ENCODE measurements around the gene SPNS2.

DNA sequence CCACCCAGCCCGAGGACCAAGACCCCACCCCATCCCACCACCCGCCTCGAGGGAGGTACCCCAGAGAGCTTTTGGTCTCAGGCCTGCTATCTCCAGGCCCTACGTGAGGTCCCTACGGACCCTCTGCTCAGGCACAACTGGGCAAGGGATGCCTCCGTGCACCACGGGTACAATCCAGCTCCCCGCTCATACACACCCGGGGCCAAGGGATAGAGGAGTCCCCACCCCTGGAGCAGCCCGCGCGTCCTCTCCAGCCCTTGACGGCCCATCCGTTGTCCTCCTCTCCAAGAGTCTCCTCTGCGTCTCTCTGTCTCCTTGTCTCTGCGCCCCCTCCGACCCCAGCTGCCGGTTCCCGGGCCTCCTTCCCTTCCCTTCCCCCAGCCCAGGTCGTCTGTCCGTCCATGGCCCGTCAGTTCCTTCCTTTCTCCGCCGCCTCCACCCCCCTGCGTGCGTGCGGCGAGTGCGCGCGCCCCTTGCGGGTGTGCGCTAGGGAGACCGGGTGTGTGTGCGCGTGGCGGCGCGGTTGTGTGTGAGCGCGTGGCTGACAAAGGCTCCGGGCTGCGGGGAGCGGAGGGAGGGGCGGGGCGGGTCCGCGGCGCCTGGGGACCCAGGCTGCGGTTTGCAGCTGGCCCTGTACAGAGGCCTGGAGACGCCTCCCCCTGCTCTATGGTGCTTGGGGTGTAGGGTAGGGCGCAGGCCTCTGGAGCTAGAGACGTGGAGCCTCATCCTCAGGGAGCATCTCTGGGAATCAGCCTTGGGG is 930 bp downstream of the SPNS2 start:
- TF ChIP-seq CTCF (conservative IDR thresholded peaks at IDR 0.05; ENCODE audit: low read depth, low read length): no peak
- no peak for TF ChIP-seq EZH2phosphoT487 (IDR thresholded peaks at IDR 0.05; ENCODE audit: borderline replicate concordance, low read length)
